Retina (tissue), 1 donor: Measurements from ENCODE around the gene ADGRG1.
"Not testable (repeated sequence)": the region's sequence is repeated elsewhere in the genome, so short reads cannot be mapped to it uniquely, and the experiment has no call there.

Experiments used
- DNase-seq: peaks from one replicate; pipeline ENCODE4 v3.0.0-alpha.2; 2016

Gene ADGRG1

DNA sequence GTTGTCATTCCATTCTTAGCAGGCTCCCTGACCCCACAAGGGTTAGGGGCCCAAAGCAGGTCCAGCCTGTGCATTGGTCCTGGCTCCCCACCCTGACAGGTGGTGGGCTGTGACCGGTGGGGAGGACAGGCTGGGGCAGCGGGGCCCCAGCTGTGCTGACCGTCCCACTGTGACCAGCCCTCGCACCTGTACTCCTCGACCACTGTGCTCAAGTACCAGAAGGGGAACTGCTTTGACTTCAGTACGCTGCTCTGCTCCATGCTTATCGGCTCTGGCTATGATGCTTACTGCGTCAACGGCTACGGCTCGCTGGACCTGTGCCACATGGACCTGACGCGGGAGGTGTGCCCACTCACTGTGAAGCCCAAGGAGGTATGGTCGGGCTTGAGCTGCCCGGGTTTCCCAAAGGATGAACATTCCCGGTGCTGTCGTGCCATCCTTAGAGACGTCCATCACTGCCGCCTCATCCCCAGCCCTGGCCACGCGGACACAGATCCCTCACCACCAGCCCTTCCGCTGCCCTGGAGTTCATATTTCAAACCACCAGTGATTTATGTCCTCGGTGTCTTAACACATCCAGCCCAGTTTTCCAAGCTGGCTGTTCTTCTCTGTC is 73.4 kb downstream of the ADGRG1 start:
- DNase-seq, result no peak

DNA sequence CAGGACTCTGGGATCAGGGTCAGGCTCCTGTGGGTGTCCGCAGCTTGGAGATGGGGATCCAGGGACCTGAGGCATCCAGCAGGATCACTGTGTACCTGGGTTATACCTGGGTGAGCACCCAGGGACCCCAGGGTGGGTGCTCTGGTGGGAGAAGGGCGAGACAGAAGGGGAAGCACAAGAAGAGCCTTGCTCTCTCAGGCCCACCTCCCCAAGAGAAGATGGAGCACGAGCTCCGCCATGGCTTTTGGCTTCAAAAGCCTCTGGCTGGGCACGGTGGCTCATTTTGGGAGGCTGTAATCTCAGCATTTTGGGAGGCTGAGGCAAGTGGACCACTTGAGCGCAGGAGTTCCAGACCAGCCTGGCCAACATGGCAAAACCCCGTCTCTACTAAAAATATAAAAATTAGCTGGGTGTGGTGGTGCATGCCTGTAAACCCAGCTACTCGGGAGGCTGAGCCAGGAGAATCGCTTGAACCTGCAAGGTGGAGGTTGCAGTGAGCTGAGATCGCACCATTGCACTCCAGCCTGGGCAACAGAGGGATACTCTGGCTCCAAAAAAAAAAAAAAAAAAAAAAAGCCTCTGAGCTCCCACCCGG is 75.1 kb downstream of the ADGRG1 start:
- no peak for DNase-seq

DNA sequence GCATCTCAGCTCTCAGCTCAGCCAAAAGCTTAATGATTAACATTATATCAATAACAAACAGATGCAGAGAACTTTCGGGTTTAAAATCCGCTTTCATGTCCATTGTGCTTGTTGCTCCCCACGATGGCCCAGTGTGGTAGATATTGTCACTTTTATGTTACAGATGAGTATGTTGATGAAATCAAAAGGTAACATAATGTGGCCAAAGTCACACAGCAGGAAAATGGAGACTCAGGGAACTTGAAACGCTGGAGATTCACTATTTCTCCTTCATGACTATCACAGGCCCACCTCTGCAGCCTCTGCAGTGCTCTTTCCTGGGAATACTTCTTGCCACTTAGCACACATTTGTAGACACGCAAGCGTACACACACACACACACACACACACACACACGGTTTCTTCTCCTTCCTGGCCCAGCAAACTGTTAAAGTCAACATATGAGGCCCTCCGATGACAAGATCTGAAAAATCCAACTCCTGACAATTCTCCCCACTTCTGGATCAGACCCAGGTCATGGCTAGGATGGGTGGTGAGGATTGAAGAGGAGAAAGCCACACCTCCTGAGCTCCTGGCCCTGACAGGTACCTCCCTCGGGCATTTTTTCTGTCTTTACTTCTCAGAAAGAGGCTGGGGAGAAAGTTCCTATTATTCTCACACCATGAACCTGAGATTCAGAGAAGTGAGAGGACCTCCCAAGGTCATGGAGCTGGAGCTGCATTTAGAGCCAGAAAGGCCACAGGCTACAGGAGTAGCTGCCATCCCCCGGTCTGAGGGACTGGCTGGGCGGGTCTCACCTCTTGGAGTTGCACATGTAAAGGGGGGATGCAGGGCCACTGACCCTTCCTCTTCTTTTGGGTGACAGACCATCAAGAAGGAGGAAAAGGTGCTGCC is 75.8 kb downstream of the ADGRG1 start:
- no peak for DNase-seq

DNA sequence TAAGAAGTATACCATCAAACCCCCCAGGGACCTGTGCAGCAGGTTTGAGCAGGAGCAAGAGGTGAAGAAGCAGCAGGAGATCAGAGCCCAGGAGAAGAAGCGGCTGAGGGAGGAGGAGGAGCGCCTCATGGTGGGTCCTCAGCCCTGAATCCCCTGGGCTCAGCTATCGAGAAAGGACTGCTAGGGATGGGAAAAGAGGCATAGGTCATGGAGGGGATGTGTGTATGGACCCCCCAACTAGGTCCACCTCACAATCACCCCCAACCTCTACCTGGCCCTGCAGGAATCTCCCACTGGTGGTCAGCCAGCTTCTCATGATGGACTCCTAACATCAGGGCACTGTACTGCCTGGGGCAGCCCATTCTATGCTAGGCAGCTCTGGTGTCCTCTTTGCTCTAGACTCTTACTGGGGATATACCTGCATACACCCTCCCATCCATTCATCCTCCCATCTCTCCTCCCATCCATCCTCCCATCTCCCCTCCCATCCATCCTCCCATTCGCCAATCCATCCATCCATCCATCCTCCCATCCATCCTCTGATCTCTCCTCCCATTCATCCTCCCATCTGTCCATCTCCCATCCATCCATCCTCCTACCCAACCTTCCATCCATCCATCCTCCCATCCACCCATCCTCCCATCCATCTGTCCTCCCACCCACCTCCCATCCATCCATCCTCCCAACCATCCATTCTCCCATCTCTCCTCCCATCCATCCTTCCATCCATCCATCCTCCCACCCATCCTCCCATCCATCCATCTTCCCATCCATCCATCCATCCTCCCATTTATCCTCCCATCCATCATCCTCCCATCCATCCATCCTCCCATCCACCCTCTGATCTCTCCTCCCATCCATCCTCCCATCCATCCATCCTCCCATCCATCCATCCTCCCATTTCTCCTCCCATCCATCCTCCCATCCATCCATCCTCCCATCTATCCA is 76.7 kb downstream of the ADGRG1 start:
- DNase-seq, result no peak

DNA sequence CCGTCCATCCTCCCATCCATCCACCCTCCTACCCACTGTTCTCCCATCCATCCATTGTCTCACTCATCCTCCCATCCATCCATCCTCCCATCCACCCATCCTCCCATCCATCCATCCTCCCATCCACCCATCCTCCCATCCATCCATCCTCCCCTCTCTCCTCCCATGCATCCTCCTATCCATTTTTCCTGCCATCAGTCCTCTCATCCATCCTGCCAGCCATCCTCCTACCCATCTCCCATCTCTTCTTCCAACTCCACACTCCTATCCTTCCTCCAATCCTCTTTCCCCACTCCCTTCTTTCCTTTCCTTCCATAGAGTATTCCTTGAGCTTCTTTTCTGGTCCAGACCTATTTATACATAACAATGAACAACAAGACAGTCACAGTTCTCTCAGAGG is 78.3 kb downstream of the ADGRG1 start:
- no peak for DNase-seq

DNA sequence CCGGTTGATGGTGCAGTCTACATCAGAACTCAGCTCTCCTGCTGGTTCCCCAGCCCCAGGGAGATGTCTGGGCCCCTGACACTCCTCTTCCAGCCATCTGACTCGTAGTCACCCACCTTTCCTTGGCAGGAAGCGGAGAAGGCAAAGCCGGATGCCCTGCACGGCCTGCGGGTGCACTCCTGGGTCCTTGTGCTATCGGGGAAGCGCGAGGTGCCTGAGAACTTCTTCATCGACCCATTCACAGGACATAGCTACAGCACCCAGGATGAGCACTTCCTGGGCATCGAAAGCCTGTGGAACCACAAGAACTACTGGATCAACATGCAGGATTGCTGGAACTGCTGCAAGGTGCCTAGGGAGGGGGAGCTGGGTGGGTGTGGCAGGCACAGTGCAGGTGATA is 78.9 kb downstream of the ADGRG1 start:
- no peak for DNase-seq

DNA sequence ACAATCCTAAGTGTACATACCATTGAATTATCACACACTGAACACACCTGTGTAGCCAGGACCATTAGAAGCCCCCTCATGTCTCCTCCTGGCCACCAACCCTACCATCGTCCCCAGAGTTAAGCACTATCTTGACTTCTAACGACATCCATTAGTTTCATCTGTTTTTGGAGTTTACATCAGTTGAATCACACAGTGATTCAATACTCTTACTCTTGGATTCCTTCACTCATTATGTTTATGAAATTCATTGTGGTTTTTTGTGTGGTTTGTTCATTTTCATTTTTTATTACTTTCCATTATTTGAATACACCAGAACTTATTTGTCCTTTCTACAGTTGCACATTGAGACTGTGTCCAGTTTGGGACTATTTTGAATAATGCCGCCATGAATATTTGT is 79.7 kb downstream of the ADGRG1 start:
- no peak for DNase-seq

DNA sequence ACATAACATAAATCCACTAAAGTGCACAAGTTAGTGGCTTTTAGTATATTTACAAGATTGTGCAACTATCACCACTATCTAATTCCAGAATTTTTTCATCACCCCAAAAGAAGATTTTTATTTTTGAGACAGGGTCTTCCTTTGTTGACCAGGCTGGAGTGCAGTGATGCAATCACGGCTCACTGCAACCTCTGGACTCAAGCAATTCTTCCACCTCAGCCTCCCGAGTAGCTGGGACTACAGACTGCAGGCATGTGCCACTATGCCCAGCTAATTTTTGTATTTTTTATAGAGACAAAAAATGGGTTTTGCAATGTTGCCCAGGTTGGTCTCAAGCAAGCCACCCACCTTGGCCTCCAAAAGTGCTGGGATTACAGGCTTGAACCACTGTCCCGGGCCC is 81.2 kb downstream of the ADGRG1 start:
- DNase-seq, result no peak

DNA sequence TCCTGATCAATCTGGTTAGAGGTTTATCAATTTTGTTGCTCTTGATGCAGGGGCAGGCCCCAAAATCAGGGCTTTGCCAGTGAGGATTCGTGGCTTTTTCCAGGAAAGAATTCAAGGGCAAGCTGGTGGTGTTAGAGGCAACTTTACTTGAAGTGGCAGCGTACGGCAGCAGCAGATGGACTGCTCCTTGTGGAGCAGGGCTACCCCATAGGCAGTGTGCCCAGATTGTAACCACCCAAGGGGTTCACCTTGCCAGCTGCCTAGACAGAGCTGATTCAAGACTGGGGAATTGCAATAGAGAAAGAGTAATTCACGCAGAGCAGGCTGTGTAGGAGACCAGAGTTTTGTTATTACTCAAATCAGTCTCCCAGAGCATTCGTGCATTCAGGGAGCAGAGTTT is 82.9 kb downstream of the ADGRG1 start:
- DNase-seq, result no peak

DNA sequence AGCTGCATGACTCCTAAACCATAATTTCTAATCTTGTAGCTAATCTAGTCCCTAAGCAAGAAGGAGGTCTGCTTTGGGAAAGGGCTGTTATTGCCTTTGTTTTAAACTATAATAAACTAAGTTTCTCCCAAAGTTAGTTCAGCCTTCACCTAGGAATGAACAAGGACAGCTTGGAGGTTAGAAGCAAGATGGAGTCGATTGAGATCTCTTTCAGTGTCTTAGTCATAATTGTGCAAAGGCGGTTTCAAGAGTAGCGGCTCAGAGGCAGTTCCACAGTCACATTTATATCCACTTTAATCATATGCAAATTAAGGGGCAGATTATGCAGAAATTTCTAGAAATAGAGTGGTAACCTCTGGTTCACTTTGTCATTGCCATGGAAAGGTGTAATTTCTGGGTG is 83.6 kb downstream of the ADGRG1 start:
- no peak for DNase-seq

DNA sequence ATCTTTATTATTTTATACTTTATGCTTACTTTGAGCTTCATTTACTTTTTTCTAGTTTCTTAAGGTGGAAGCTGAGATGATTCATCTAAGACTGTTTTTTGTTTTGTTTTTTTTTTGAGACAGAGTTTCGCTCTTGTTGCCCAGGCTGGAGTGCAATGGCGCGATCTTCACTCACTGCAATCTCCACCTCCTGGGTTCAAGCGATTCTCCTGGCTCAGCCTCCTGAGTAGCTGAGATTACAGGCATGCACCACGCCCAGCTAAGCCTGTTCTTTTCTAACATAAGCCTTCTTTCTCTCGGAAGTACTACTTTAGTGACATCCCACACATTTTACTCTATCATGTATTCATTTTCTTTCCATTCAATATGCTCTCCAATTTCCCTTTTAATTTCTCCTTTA is 84.1 kb downstream of the ADGRG1 start:
- DNase-seq, result not testable (repeated sequence)

DNA sequence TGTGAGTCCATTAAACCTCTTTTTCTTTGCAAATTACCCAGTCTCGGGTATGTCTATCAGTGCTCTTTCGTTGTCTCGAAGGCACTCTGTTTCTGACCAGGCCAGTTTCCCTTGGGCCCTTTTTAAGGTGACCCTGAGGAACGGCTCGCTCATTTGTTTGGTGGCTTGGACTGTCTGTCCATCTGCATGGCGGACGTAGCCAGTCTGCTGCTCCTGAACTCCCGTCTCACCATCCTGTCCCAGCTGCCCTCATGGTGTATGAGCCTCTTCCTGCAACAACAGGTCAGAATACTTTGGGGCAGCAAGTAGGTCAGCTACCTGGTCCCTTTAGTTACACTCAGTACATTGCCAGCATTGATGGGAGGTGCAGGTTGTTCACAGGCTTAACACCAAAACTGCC is 85.2 kb downstream of the ADGRG1 start:
- no peak for DNase-seq

DNA sequence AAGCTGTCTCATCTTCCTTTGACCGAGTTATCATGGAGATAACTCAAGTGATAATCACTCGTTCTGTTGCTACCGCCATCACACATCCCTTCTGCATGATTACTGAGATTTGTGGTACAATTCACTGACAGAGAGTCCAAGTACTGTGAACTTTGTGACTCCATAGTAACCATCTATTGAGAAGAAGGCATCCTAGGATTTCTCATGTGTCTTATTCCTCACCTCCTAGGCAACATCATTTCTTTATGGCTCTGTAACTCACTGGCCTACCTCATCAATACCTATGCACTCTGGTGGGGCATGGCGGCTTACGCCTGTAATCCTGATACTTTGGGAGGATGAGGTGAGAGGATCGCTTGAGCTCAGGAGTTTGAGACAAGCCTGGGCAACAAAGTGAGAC is 85.6 kb downstream of the ADGRG1 start:
- no peak for DNase-seq
